Hepatic stellate cell (primary cell): ENCODE data around the gene PHLPP1.
"Not testable (repeated sequence)": the region's sequence is repeated elsewhere in the genome, so short reads cannot be mapped to it uniquely, and the experiment has no call there.

Experiments
- DNase-seq: peaks from one replicate; pipeline ENCODE4 v3.0.0; 2011; ENCODE audit warnings: low spot score

The PHLPP1 gene

DNA sequence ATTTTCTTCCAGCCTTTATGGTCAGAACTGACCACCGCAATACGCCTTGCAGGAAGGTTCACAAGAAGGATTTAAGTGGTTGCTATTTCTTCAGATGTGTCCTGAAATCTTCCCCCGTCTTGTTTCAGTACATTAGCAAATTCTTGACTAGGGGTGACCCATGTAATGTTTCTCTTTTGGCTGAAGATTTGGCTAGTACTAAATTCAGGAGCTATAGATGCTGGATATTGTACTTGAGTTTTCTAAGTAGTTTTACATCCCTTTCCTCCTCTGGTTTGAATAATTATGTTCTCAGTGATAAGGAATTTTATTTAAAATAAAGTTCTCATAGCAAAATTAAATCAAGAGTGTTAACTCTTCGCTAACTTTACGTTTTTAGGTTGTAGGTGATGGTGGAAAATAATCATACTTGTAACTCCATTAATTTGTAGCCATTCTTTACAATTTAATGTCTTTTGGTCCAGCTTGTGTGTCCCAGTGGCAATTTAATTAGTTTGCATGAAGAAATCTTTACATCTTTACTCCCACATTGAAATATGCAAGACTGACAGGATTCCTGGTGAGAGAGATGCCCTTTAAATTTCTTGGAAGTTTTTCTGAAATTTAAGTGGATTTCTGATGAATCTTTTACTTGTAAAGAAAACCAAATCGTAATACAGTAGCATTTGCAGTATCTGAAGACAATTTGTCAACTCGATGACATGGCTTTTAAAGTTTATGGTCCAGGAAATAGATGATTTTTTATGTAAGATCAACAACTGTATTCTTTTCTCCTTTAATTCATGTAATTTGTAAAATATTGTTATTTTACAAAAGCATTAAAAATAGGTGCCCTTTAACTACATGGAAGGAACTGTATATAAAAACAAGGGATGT is 2.8 kb downstream of the PHLPP1 start:
- peak; percentile 26 for DNase-seq

DNA sequence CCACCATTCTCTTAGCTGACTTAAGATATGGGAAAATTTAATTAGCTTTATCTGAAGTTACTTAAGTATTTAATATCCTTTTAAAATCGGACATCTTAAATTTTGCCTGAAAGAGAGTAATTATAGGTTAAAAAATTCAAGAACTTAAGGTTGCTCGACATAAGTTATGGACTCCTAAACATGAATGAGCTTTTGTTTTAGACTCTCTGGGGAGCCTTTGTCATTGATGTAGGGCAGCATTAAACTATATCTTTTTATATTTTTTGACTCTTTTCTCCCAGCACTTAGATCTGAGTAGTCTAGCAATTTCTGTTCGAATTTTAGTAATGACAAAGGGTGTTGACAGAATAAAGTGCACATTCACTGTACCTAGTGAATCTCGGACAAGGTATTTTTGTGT is 4.7 kb downstream of the PHLPP1 start:
- DNase-seq, result no peak

DNA sequence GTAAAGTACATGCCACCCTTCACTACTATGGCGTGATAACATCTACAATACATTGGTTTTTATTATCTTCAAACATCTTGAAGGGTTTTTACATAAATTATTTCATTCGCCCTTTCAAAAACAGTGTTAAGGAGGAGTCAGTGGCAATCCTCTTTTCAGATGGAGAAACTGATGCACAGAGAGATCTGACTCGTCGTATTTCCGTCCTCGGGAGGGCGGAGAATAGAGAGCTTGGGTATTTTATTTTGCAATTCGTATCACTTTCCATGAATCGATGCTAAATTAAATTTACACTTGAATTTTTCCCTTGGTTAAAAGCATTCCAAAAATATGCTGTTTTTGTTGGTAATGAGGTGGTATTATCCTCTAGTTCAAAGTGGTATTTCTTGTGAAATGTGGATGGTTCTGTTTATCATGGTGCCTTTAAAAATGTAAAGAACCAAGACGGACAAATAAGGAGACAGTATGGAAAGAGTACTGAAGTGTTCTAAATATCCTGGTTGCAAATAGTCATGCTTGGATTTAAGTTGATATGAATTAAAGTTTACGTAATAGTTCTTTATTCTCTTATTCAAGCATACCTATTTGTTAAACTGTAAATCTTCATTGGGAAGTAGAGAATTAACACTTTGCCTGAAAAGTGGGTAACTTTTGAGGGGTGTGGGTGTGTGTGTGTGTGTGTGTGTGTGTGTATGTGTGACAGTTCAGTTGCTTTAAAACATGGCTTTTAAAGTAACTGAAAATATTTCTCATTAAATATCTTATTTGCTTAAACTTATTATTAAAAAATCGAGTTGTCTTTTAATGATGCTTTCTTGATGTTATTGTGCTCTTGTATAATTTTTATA is 5.6 kb downstream of the PHLPP1 start:
- DNase-seq, result no peak

DNA sequence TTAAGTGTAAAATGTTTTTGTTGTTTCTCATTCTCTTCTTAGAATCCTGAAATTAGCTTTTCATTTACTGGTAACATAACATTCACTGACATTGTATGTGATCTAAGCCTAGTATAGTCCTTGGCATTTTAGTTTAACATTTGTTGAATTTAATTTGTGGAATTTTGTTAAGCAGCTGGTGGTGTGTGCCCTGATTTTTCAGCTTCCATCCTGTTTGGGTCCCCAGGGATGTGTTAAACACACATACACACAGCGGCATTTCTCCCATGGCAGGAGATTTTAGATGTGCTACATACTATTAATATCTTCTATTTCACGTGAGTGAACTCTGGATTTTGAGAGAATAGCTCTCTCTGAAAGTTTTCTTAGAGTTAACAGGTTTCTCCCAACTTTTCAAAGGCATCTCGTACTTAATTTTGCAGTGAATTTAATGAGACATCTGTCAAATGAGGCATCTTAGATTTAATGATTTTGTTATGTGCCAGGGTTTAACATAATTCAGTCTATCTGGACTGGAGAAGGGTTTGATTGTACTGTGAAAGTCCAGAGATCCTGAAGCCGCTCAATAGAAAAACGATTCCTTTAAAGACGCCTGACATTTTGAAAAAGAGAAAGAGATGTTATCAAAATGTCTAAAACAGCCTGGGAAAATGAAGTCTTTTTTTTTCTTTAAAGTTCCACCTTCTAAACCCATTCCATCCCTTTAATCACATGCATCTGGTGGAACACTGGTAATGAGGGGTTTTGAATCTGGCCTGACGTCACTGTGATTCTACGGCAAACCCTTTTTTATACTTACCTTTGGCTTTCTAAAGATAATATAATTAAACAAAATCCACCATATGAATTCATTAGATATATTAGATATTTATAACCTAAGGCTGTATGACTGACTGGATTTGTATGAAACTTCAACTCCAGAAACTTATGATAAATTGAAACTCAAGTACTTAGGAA is 6.8 kb downstream of the PHLPP1 start:
- peak; percentile 31 for DNase-seq

DNA sequence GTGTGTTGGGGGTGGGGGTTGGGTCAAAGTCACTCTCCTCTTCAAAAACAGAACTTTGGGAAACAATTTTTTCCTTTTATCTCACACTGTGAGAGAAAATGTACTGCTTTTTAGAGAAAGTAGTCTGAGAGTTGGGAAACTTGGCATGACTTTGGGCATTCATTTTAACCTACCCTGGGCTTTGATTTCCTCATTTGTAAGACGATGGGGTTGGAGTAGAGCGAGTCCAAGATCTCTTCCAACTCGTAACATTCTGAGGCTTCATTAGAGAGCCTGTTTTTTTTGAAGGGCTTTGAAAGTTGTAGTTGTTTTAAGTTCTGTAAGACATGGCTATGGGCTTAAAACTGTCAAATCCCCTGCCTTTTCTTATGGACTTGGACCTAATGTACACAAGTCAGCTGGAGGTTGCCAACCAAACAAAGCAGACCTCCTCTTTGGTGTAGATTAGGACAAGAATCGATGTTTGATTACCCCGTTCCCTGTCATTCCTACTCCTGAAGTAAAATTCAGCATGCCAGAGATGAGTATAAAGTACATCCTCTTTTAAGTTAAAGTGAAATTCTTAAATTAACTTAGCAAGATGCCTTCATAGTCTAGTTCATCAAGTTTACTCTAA is 8.4 kb downstream of the PHLPP1 start:
- DNase-seq, result no peak

DNA sequence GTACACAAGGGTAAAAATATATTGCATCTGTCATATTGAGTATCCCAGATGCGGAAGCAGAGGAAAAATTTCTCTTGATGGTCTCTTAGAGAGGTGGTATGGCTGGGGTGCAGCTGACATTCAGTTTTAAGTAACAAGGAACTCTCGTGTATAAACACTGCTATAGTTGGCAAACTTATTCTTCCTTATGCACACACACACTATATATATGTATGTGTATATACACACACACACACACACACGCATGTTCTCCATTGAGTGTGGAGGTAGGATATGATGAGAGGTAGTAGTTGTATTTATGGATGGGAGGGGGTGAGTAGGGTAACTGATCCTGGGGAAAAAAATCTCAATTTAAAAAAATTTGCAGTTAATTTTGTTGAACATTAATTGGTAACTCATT is 10.6 kb downstream of the PHLPP1 start:
- DNase-seq, result no peak

DNA sequence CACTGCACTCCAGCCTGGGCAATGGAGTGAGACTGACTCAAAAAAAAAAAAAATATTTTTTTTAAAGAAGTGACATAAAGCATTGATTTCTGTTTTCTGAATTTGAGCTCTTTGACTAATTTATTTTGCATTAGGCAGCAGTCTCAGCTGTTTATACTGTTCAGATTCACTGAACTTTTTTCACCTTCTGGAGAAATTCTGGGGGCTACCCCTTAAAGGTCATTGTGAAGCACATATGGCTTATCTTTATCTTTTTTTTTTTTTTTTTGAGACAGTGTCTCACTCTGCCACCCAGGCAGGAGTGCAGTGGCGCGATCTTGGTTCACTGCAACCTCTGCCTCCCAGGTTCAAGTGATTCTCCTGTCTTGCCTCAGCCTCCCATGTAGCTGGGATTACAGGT is 12.9 kb downstream of the PHLPP1 start:
- no peak for DNase-seq

DNA sequence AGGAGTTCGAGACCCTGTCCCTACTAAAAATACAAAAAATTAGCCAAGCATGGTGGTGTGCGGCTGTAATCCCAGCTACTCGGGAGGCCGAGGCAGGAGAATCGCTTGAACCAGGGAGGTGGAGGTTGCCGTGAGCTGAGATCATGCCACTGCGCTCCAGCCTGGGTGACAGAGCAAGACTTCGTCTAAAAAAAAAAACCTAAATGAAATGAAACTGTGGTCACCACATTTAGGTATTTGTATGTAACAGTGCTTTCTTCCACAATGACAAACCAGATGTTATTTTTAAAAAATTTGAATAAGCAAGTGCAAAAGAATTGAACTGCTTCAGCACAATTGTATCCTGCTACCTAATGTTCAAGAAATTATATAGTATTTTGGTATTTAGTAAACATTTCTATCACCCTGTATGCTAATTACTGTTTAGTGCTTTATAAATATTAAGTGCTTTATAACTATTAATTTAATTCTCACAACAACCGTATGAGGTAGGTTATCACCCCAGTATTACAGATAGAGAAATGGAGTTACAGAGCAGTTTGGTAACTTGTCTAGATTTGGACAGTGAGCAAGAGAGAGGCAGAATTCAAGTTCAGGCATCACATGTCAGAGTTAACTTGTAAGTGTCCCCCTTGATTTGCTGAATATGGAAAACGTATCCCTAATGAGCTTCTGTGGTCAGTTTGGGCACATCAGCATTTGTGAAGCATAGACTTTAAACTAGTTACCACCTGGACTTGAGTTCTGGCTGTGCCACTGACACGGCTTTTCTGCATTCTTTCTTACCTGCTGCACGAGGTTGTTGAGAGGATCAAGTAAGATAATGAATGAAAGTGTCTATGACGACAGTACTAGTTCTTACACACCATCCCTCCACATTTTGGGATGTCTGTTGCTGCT is 14.4 kb downstream of the PHLPP1 start:
- DNase-seq, result no peak

DNA sequence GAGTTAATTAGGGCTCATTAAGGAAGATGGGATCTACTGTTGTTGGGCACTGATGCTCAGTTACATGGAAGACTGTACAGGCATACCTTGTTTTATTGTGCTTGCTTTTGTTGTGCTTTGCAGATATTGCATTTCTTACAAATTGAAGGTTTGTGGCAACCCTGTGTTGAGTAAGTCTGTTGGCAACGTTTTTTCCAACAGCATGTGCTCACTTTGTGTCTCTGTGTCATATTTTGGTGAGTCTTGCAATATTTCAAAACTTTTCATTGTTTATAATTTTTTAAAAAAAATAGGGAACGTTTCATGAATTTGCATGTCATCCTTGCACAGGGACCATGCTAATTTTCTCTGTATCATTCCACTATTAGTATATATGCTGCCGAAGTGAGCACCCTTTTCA is 15.6 kb downstream of the PHLPP1 start:
- DNase-seq, result no peak

DNA sequence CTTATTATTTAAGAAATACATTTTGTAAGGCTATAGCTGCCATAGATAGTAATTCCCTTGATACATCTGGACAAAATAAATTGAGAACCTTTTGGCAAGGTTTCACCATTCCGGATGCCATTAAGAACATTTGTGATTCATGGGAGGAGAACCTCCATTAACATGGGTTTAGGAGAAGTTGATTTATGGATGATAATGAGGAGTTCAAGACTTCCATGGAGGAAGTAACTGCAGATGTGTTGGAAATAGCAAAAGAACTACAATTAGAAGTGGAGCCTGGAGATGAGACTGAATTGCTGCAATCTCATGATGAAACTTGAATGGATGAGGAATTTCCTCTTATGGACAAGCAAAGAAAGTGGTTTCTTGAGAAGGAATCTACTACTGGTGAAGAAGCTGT is 17.3 kb downstream of the PHLPP1 start:
- DNase-seq, result no peak

DNA sequence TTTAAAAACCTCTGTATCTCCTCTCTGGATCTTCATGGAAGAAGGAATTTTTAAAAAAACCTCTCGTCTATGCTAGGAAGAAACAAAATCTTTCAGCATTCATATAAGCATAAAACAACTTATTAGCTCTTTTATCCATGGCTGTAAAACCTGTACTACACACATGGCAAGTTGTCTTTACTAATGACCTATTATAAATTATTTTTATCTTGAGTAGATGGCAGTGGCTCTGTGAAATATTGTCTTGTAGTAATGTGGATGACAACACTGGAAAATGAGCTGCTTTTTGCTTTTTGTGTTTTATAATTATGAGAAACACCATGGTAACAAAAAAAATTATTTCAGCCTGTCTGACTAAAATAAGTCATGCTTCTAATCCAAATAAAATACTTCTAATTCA is 18.9 kb downstream of the PHLPP1 start:
- no peak for DNase-seq

DNA sequence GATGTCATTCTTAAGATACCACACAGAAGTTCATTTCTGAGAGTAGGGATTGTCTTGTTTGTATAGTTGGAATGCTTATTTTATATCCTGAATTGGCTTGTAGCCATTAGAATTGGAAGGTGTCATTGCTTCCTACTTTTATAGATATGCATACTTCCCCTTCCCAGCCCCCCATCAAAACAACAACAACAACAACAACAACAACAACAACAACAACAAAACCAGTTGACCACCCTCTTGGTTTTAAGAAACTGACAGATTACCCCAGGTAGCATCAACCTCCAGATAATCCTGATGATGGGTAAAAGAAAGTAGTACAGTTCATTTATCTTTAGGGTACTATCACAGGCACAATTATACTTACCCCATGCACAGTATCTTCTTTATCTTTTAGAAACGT is 20.0 kb downstream of the PHLPP1 start:
- no peak for DNase-seq

DNA sequence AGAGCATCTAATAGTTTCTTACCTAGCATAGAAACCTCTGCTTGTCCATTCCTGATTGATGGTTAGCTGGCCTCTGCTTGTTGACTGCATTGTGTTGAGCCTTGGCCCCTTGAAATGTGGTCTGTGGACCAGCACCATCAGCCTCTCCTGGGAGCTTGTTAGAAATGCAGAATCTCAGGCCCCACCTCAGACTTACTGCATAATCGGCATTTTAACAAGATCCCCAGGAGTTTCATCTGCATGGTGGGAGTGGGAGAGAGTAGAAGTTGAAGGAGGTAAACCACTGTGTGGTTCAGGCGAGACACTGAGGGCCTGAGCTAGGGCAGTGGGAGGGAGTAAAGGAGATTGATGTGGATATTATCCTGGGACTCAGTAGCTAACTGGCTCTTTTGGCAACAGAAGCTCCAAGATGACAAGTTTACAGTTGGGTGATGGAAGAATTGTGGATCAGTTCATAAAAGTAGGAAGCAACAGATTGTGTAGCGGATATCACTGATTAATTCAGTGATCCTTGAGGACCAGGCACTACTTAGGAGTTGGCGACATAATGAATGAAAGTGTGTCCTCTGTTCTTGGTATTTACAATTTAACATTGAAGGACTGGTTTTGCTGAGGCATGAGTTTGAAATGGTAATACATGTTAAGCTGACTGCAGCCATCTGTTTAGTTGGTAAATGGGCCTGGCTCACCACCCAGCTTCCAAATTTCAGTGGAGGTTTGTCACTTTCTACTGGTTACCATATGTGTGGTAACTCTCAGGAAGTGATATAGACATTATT is 20.9 kb downstream of the PHLPP1 start:
- no peak for DNase-seq

DNA sequence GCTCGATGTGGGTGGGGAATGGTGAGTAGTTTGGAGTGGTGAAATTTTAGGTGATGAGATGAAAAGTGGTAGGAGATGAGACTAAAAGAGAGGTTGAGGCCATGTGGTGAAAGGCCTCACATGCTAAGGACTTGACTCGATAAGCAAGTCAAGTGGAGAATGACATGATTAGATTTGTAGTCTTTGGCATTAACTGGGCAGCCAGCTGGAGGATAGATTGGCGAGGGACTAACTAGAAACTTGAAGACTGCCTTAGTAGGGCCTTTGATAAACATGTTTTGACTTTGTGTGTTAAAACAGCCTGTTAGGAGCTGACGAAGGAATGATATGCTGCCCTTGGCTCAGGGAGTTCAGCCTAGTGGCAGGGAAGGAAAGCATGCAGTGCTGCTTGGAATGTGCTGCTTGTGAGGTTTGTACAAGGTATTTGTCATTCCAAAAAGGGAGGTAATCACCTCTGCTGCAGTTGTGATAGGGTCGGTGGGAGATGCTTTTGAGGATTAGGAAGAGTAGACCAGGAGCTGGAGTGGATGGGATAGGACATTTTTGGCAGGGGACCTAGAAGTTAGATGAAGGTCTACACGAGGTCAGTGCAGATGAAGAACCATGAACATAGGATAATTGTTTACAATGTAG is 22.0 kb downstream of the PHLPP1 start:
- no peak for DNase-seq

DNA sequence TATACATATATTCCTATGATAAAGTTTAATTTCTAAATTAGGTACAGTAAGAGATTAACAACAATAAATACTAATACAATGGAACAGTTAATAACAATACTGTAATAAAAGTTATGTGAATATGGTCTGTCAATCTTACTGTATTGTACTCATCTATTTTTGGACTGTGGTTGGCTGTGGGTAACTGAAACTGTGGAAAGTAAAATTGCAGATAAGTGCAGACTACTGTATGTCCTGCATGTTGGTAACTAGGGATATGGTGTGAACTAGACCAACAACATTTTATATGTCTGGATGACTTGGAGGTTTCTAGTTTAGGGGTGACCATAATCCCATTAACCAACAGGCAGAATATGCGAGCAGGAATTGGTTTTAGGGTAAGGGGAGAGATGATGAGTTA is 23.3 kb downstream of the PHLPP1 start:
- no peak for DNase-seq

DNA sequence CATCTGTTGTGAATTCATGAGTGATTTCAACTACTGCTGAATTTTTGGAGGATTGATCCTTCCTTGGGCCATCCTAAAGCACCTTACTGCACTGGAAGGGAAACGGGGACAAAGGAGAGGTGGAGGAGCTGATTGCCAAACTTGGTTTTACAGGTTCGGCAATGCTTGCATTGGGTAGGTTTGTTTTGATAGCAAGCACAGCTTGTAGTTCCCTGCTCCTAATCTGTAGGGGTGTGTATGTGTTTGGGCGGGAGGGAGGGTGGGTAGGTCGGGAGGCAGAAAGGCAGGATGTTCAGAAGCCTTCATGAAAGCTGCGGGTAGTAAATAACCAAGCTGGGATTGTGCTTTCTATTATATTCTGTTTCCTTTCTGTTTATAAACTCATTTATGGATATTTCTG is 24.6 kb downstream of the PHLPP1 start:
- no peak for DNase-seq

DNA sequence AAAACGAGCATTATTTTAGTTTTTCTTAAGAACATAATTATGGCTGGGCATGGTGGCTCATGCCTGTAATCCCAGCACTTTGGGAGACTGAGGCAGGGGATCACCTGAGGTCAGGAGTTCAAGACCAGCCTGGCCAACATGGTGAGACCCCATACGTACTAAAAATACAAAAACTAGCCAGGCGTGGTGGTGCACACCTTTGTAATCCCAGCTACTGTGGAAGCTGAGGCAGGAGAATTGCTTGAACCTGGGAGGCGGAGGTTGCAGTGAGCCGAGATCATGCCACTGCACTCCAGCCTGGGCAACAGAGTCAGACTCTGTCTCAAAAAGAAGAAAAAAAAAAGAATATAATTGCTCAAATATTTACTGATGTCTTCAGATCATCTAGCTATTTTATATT is 25.3 kb downstream of the PHLPP1 start:
- not testable (repeated sequence) for DNase-seq

DNA sequence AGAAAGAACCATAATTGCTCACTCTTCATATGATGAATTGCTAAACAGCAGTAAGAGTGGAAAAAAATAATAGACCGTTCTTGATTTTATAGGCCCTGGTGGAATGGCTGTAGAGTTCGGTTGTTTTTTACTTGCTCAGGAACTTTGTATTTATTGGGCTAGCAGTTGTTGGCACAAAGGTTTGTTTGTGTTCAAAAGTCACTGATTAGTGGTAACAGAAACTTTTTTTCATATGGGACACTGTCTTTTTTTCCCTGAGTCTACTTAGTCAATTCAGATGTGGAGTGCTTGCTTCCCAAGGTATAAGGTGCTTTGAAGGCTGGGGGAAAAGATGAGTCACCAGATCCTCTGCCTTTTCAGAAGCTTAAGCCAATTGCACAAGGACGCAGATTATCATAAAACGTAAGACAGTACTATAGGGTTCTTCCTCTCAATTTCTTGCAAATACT is 25.8 kb downstream of the PHLPP1 start:
- no peak for DNase-seq

DNA sequence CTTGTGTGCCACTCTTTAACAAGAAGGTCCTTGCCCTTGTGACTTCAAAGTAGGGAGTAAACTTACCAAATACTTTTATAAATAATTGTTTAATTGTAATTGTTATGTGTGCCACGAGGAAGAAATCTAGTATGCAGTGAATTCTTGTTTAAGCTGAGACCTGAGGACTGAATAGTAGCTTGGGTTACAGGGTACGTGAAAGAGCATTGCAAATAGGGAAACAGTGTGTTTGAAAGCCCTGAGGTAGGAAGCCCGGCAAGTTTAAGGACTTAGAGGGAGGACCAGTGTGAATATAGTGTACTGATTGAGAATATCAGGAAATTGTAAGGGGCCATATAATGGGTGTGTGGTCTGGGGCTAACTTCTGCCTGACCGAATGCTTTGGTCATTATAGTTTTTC is 26.2 kb downstream of the PHLPP1 start:
- DNase-seq, result no peak
